Osteoblast (primary cell): ENCODE results near the gene LCN12. TPM values are rescaled to one million over a fixed set of nuclear protein-coding genes. Genes with fewer than 3 reads are reported as not detected.

Source experiments
- DNase-seq: peaks from one replicate; pipeline ENCODE4 v3.0.0; 2011; ENCODE audit warnings: low spot score, mixed read lengths; ENCODE audit not compliant: insufficient read length; ENCODE audit errors: missing footprints
- H2AFZ ChIP-seq: 2 replicates; pipeline ENCODE4 v1.6.0; 2011; ENCODE audit warnings: mild to moderate bottlenecking, low read length
- H3K27ac ChIP-seq: 2 replicates; pipeline ENCODE4 v1.5.1; 2011; ENCODE audit warnings: mild to moderate bottlenecking, low read depth, low read length, moderate library complexity
- H3K27me3 ChIP-seq: 2 replicates; pipeline ENCODE4 v1.6.0; 2012; ENCODE audit warnings: mild to moderate bottlenecking, control low read depth, inconsistent platforms, low read length, moderate library complexity; ENCODE audit not compliant: insufficient read depth
- H3K36me3 ChIP-seq: 2 replicates; pipeline ENCODE4 v1.5.1; 2011; ENCODE audit warnings: mild to moderate bottlenecking, low read length, control low read depth, moderate library complexity; ENCODE audit not compliant: insufficient read depth
- H3K4me1 ChIP-seq: 2 replicates; pipeline ENCODE4 v1.5.1; 2011; ENCODE audit warnings: mild to moderate bottlenecking, low read length, control low read depth, moderate library complexity; ENCODE audit not compliant: insufficient read depth
- H3K4me2 ChIP-seq: 2 replicates; pipeline ENCODE4 v1.6.0; 2011; ENCODE audit warnings: mild to moderate bottlenecking, low read length; ENCODE audit not compliant: insufficient read depth
- H3K4me3 ChIP-seq: fragments of 200-600 bp; sonication (generic); 3 replicates; pipeline ENCODE4 v1.5.1; 2012; ENCODE audit warnings: mild to moderate bottlenecking, low read length, inconsistent platforms; ENCODE audit not compliant: insufficient read depth
- H3K79me2 ChIP-seq: 2 replicates; pipeline ENCODE4 v1.6.0; 2012; ENCODE audit warnings: mild to moderate bottlenecking, low read length, control low read depth, inconsistent platforms; ENCODE audit not compliant: insufficient read depth
- H3K9me3 ChIP-seq: 2 replicates; pipeline ENCODE4 v1.5.1; 2011; ENCODE audit warnings: low read depth, low read length, control low read depth
- H4K20me1 ChIP-seq: 2 replicates; pipeline ENCODE4 v1.6.0; 2012; ENCODE audit warnings: mild to moderate bottlenecking, low read length, control low read depth; ENCODE audit not compliant: insufficient read depth
- total RNA-seq: library from RNA; depleted of rRNA; stranded (reverse); fragments of >200 nt; gene quantifications from 2 replicates; pipeline ENCODE4 v1.2.3, GENCODE V29; 2012
- TF ChIP-seq, protein P1 (sequence below): IDR thresholded peaks from 2 replicates; pipeline ENCODE4 v1.5.1; 2011; ENCODE audit warnings: mild to moderate bottlenecking, low read depth, low read length, moderate library complexity; ENCODE audit errors: extremely low read depth

The LCN12 gene
- total RNA-seq, 1 donor, result not detected

DNA sequence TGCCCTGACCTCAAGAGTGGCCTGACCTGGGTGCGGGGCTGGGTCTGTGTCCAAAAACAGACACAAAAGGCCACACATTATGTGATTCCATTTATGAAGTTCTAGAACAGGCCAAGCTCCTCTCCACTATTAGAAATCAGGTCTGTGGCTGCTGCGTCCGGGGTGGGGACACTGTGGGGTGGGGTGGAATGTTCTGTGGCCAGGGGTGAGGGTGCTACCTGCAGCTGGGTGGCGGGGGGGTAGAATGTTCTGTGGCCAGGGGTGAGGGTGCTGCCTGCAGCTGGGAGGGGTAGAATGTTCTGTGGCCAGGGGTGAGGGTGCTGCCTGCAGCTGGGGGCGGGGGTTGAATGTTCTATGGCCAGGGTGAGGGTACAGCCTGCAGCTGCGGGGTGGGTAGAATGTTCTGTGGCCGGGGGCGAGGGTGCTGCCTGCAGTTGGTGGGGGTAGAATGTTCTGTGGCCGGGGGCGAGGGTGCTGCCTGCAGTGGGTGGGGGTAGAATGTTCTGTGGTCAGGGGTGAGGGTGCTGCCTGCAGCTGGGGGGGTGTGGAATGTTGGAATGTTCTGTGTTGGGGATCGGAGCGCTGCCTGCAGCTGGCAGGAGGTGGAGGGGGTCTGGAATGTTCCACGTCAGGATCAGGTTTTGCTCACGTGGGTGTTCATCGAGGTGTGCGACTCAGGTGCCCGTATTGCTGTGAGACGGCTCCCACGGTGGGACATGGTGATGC, 8.3 kb downstream of the LCN12 start:
- no peak overlapping the region for H2AFZ ChIP-seq
- H3K79me2 ChIP-seq, result no peaks in the 10 kb centered on the region
- H3K9me3 ChIP-seq, result no peaks in the 10 kb centered on the region
- no peak overlapping the region for H3K4me3 ChIP-seq
- no peak overlapping the region for H3K4me2 ChIP-seq
- TF ChIP-seq, protein P1, sequence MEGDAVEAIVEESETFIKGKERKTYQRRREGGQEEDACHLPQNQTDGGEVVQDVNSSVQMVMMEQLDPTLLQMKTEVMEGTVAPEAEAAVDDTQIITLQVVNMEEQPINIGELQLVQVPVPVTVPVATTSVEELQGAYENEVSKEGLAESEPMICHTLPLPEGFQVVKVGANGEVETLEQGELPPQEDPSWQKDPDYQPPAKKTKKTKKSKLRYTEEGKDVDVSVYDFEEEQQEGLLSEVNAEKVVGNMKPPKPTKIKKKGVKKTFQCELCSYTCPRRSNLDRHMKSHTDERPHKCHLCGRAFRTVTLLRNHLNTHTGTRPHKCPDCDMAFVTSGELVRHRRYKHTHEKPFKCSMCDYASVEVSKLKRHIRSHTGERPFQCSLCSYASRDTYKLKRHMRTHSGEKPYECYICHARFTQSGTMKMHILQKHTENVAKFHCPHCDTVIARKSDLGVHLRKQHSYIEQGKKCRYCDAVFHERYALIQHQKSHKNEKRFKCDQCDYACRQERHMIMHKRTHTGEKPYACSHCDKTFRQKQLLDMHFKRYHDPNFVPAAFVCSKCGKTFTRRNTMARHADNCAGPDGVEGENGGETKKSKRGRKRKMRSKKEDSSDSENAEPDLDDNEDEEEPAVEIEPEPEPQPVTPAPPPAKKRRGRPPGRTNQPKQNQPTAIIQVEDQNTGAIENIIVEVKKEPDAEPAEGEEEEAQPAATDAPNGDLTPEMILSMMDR, result no peak
- DNase-seq, result no peak
- H3K27ac ChIP-seq, result no peak overlapping the region
- H3K36me3 ChIP-seq, result no peaks in the 10 kb centered on the region
- H3K27me3 ChIP-seq, result no peaks in the 10 kb centered on the region
- no peaks in the 10 kb centered on the region for H4K20me1 ChIP-seq
- no peaks in the 10 kb centered on the region for H3K4me1 ChIP-seq

DNA sequence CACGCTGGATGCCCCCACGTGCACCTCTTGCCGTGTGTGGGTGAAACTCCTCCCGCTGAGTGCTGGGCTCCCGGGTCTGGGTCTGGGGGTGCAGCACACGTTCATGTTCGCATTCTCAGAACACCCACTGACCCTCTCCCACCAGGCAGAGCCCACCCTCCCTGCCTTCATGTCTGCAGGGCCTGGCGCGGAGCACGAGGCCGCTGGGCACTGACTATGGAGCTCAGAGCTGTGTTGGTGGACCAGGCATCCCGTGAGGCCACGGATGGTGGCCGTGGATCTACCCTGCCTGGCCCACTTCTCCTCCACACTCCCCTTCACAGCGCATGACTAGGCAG, 8.8 kb downstream of the LCN12 start:
- Histone ChIP-seq H3K27me3 (peaks cover under 1% of the 10 kb centered on the region), H3K79me2 (no peaks in the 10 kb centered on the region), H2AFZ (no peak overlapping the region), H3K9me3 (no peaks in the 10 kb centered on the region), H4K20me1 (no peaks in the 10 kb centered on the region), H3K36me3 (no peaks in the 10 kb centered on the region), H3K4me3 (no peak overlapping the region), H3K4me2 (no peak overlapping the region), H3K27ac (no peak overlapping the region), H3K4me1 (no peaks in the 10 kb centered on the region)
- TF ChIP-seq, protein P1, result no peak
- DNase-seq, result no peak

GRCh38 chr9:136961279-136962065, 9.4 kb downstream of the LCN12 start:
- Histone ChIP-seq H3K79me2 (no peaks in the 10 kb centered on the region), H3K9me3 (no peaks in the 10 kb centered on the region), H3K27me3 (peaks cover 2% of the 10 kb centered on the region), H2AFZ (no peak overlapping the region), H3K4me3 (no peak overlapping the region), H3K36me3 (no peaks in the 10 kb centered on the region), H4K20me1 (no peaks in the 10 kb centered on the region), H3K4me2 (no peak overlapping the region), H3K27ac (no peak overlapping the region), H3K4me1 (no peaks in the 10 kb centered on the region)
- TF ChIP-seq, protein P1, result no peak
- peak; percentile 96 for DNase-seq

DNA sequence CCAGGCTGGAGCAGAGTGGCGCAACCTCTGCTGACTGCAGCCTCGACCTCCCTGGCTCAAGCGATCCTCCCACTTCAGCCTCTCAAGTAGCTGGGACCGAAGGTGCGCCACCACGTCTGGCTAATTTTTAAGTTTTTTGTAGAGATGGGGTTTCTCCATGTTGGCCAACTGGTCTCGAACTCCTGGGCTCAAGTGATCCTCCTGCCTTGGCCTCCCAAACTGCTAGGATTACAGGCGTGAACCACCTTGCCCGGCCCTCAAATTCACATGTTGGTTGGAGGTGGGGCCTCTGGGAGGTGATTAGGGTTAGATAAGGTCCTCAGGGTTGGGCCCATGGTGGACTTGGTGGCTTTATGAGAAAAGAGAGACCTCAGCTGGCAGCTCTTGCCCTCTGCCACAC, 10.1 kb downstream of the LCN12 start:
- Histone ChIP-seq H3K36me3 (no peaks in the 10 kb centered on the region), H3K79me2 (no peaks in the 10 kb centered on the region), H3K9me3 (no peaks in the 10 kb centered on the region), H3K4me2 (no peak overlapping the region), H3K27ac (no peak overlapping the region), H4K20me1 (no peaks in the 10 kb centered on the region), H3K4me3 (no peak overlapping the region), H2AFZ (no peak overlapping the region), H3K4me1 (no peaks in the 10 kb centered on the region), H3K27me3 (peaks cover 2% of the 10 kb centered on the region)
- no peak for DNase-seq
- TF ChIP-seq, protein P1, result no peak
